ENCODE data around the gene CNTNAP2.

DNA sequence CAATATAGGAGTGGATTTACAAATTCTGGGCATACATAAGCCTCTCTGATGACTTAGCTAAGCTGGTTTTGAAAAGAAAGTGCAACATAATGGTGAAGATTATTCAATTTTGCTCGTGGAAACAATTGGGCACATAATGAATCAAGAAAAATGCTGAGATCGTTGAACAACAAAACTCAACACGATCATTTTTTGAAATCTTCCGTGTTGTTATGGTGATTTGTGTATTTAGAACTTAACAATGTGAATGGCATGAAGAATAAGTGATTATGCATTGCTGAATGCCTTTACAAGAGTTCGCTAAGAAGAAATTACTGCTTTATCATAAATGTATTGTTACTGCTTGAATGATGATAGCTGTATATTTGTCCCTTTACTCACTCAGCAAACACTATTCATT lies 875.0 kb downstream of the CNTNAP2 start:
- no peak for TF ChIP-seq POLR2A (IDR thresholded peaks at IDR 0.05)
- TF ChIP-seq, protein P1, sequence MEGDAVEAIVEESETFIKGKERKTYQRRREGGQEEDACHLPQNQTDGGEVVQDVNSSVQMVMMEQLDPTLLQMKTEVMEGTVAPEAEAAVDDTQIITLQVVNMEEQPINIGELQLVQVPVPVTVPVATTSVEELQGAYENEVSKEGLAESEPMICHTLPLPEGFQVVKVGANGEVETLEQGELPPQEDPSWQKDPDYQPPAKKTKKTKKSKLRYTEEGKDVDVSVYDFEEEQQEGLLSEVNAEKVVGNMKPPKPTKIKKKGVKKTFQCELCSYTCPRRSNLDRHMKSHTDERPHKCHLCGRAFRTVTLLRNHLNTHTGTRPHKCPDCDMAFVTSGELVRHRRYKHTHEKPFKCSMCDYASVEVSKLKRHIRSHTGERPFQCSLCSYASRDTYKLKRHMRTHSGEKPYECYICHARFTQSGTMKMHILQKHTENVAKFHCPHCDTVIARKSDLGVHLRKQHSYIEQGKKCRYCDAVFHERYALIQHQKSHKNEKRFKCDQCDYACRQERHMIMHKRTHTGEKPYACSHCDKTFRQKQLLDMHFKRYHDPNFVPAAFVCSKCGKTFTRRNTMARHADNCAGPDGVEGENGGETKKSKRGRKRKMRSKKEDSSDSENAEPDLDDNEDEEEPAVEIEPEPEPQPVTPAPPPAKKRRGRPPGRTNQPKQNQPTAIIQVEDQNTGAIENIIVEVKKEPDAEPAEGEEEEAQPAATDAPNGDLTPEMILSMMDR (IDR thresholded peaks at IDR 0.05), result no peak

Measured in testis (tissue), 2 donors.